Fibroblast of peridontal ligament (primary cell): Measurements from ENCODE around the gene IL36A.

ENCODE experiments used
- DNase-seq: peaks from one replicate; pipeline ENCODE4 v3.0.0-alpha.2; 2010; ENCODE audit errors: extremely low read depth

The IL36A gene

GRCh38 chr2:113050921-113051895, 45.9 kb downstream of the IL36A start:
- no peak for DNase-seq

- no peak for DNase-seq
These were observed 47.2 kb downstream of the IL36A start, which contains the start of gene IL36B for GRCh38 chr2:113052396-113052917. Gene IL36B, minus strand, starts transcription at chr2:113052867.

GRCh38 chr2:113053666-113054065, 48.4 kb downstream of the IL36A start:
- no peak for DNase-seq

- no peak for DNase-seq
These were observed 48.8 kb downstream of the IL36A start for GRCh38 chr2:113054066-113054465.

- no peak for DNase-seq
These were observed 51.3 kb downstream of the IL36A start for GRCh38 chr2:113056521-113056920.

GRCh38 chr2:113057117-113057516, 51.9 kb downstream of the IL36A start:
- no peak for DNase-seq
